ENCODE measurements around the gene WNT8B. TPM values are rescaled to one million over a fixed set of nuclear protein-coding genes. Genes with fewer than 3 reads are reported as not detected.

The WNT8B gene
- total and polyA plus RNA-seq, 2 of the 13 experiments (the other 11 are each of a cell fraction or from before 2014, with no cell fraction given): 0.07 to 0.20 TPM

GRCh38 chr10:100519311-100520051, 56.7 kb downstream of the WNT8B start, which contains the start of gene SEC31B (continued):
- TF ChIP-seq ZBTB26 (CRISPR knock-in tag; IDR thresholded peaks at IDR 0.05; ENCODE audit: borderline replicate concordance): 0 out of 2 replicates have a peak, but pooled peaks have one; percentile 42
- TF ChIP-seq SP1 (IDR thresholded peaks at IDR 0.05): no peak
- no peak for TF ChIP-seq SP1 (CRISPR knock-in tag; IDR thresholded peaks at IDR 0.05)
- peak; percentile 72 for TF ChIP-seq ZFY (CRISPR knock-in tag; IDR thresholded peaks at IDR 0.05)
- no peak for TF ChIP-seq ATF1 (CRISPR knock-in tag; IDR thresholded peaks at IDR 0.05)
- peak; percentile 66 for TF ChIP-seq ZNF121 (CRISPR knock-in tag; IDR thresholded peaks at IDR 0.05)
- TF ChIP-seq ZNF292 (CRISPR knock-in tag; IDR thresholded peaks at IDR 0.05; ENCODE audit: borderline replicate concordance, low read depth): peak; percentile 0; the same call in 1 of the 2 replicates
- no peak for TF ChIP-seq RBAK (CRISPR knock-in tag; IDR thresholded peaks at IDR 0.05)
- peak; percentile 87 for TF ChIP-seq ZFX (CRISPR knock-in tag; IDR thresholded peaks at IDR 0.05; ENCODE audit: low read depth)
- TF ChIP-seq KAT8 (CRISPR knock-in tag; IDR thresholded peaks at IDR 0.05): 0 out of 2 replicates have a peak, but pooled peaks have one; percentile 23
- TF ChIP-seq ZNF263 (CRISPR knock-in tag; IDR thresholded peaks at IDR 0.05): peak; percentile 94
- TF ChIP-seq WIZ (CRISPR knock-in tag; IDR thresholded peaks at IDR 0.05): peak; percentile 53; the same call in 1 of the 2 replicates
- TF ChIP-seq NFATC3 (CRISPR knock-in tag; IDR thresholded peaks at IDR 0.05): no peak
- peak; percentile 63 for TF ChIP-seq PHF8 (CRISPR knock-in tag; IDR thresholded peaks at IDR 0.05)
- TF ChIP-seq FOXO4 (CRISPR knock-in tag; conservative IDR thresholded peaks at IDR 0.05): 0 out of 2 replicates have a peak, but pooled peaks have one; percentile 56
- 0 out of 2 replicates have a peak, but pooled peaks have one; percentile 69 for TF ChIP-seq ZNF256 (CRISPR knock-in tag; conservative IDR thresholded peaks at IDR 0.05)
- no peak for TF ChIP-seq CHD4 (IDR thresholded peaks at IDR 0.05; ENCODE audit: borderline replicate concordance, low read length)
- TF ChIP-seq NFAT5 (CRISPR knock-in tag; IDR thresholded peaks at IDR 0.05): no peak; the same call in 1 of the 2 replicates
- peak; percentile 91 for TF ChIP-seq TFDP1 (CRISPR knock-in tag; IDR thresholded peaks at IDR 0.05; ENCODE audit: borderline replicate concordance)
- peak; percentile 26 for TF ChIP-seq YY1 (IDR thresholded peaks at IDR 0.05; ENCODE audit: insufficient read depth, insufficient replicate concordance, low read depth, low read length)
- TF ChIP-seq NCOR1 (IDR thresholded peaks at IDR 0.05; ENCODE audit: borderline replicate concordance, low read length): no peak
- peak; percentile 72; the same call in 1 of the 2 replicates for TF ChIP-seq ZNF607 (CRISPR knock-in tag; IDR thresholded peaks at IDR 0.05; ENCODE audit: borderline replicate concordance)

All from HepG2 (cell line).